Cardiac muscle cell (in vitro differentiated cells and primary cell): Measurements from ENCODE around the gene RAPGEF4. TPM values are rescaled to one million over a fixed set of nuclear protein-coding genes. Genes with fewer than 3 reads are reported as not detected.

Source experiments
- DNase-seq, 2 donors: peaks; one replicate each; pipeline versions ENCODE4 v3.0.0 to v3.0.0-alpha.2; 2010 to 2017; ENCODE audit warnings: low read depth in 1 of 2, low spot score in 1 of 2
- H3K27ac ChIP-seq: fragments of 200-600 bp; sonication (generic); 2 replicates; pipeline ENCODE4 v1.5.1; 2016
- H3K27me3 ChIP-seq: fragments of 200-600 bp; sonication (generic); 2 replicates; pipeline ENCODE4 v1.6.0; 2016; ENCODE audit warnings: control low read depth
- H3K36me3 ChIP-seq: fragments of 200-600 bp; sonication (generic); 2 replicates; pipeline ENCODE4 v1.5.1; 2016; ENCODE audit warnings: control low read depth
- H3K4me1 ChIP-seq: fragments of 200-600 bp; sonication (generic); 2 replicates; pipeline ENCODE4 v1.8.1; 2017; ENCODE audit warnings: low read depth, mild to moderate bottlenecking, mixed run types
- H3K4me3 ChIP-seq: fragments of 200-600 bp; sonication (generic); 2 replicates; pipeline ENCODE4 v1.5.1; 2016; ENCODE audit warnings: mild to moderate bottlenecking
- H3K9me3 ChIP-seq: fragments of 200-600 bp; sonication (generic); 2 replicates; pipeline ENCODE4 v1.5.1; 2017; ENCODE audit warnings: low read depth, mild to moderate bottlenecking, control low read depth
- polyA plus RNA-seq: library from polyadenylated mRNA; unstranded; fragments of >200 nt; fragmentation: Nextera tagmentation; extraction: Ambion mirVana; gene quantifications from 2 replicates; pipeline ENCODE4 v1.2.1, GENCODE V29; 2016
- total RNA-seq: library from RNA; depleted of rRNA; stranded (reverse); fragments of >200 nt; gene quantifications from 2 replicates; pipeline ENCODE4 v1.2.3, GENCODE V29; 2016
- TF ChIP-seq, protein P1 (sequence below): IDR thresholded peaks from 2 replicates; pipeline ENCODE4 v1.5.1; 2012; ENCODE audit warnings: low read depth, mild to moderate bottlenecking, low read length

Gene RAPGEF4
- total and polyA plus RNA-seq, 2 experiments from 2014 or later, result 5.3 to 21.2 TPM

DNA sequence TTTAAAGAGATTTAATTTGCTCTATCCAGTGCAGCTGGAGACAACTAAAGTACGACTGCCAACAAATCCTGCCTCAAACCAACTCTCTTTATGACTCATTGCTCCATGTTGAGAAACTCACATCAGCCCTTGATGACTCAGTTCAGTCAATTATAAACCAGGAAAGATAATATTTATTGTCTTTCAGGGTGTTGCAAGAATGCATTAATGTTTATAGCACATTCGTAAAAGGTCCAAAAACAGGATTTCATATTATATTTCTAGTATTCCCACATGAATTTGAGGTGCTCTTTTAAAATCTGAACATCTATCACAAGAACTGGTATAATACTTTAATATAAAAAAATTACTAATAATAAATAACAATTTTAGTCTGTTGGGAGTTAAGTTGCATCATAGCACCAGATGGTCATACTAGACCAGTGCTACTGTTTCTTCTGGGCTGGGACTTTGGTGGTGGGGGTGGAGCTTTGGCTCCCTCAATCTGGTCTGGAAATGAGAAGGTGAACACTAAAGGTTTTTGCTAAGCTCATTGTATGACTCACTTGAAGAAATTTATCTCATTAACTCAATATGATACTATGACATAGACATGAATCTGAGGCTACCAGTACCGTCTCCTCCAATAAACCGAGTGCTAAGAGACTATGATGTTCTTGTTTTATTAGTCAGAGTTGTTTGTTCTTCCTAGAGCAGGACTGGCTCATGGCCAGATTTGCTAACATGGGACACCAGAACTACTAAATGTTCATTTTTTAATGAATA, 313.4 kb downstream of the RAPGEF4 start:
- Histone ChIP-seq H3K27me3 (no peaks in the 10 kb centered on the region), H3K4me3 (no peak overlapping the region), H3K9me3 (no peaks in the 10 kb centered on the region), H3K36me3 (no peaks in the 10 kb centered on the region), H3K4me1 (peaks cover 31% of the 10 kb centered on the region), H3K27ac (no peak overlapping the region)
- TF ChIP-seq, protein P1, sequence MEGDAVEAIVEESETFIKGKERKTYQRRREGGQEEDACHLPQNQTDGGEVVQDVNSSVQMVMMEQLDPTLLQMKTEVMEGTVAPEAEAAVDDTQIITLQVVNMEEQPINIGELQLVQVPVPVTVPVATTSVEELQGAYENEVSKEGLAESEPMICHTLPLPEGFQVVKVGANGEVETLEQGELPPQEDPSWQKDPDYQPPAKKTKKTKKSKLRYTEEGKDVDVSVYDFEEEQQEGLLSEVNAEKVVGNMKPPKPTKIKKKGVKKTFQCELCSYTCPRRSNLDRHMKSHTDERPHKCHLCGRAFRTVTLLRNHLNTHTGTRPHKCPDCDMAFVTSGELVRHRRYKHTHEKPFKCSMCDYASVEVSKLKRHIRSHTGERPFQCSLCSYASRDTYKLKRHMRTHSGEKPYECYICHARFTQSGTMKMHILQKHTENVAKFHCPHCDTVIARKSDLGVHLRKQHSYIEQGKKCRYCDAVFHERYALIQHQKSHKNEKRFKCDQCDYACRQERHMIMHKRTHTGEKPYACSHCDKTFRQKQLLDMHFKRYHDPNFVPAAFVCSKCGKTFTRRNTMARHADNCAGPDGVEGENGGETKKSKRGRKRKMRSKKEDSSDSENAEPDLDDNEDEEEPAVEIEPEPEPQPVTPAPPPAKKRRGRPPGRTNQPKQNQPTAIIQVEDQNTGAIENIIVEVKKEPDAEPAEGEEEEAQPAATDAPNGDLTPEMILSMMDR, result no peak
- DNase-seq, result peak in 1 of 2 donors; percentile 97

DNA sequence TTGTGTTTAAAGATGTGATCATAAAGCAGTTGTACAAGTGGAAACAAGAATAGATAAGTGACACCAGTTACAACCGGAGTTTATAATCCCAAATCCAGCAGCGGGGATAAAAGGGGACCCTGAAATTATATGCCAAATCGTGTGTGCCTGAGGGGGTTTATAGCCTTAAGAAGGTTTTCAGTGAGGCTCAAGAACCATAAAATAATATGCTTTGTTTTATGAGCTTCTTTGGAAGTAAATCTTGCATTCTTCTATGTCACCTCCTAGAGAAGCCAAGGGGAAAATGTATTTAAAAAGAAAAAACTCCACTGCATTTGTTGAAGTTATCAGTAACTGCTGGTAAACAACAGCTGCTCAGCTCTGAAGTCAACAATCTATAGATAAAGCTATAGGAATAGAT, 314.2 kb downstream of the RAPGEF4 start:
- Histone ChIP-seq H3K4me1 (peaks cover 31% of the 10 kb centered on the region), H3K36me3 (no peaks in the 10 kb centered on the region), H3K27me3 (no peaks in the 10 kb centered on the region), H3K27ac (no peak overlapping the region), H3K9me3 (no peaks in the 10 kb centered on the region), H3K4me3 (no peak overlapping the region)
- TF ChIP-seq, protein P1, result no peak
- DNase-seq, result no peak

DNA sequence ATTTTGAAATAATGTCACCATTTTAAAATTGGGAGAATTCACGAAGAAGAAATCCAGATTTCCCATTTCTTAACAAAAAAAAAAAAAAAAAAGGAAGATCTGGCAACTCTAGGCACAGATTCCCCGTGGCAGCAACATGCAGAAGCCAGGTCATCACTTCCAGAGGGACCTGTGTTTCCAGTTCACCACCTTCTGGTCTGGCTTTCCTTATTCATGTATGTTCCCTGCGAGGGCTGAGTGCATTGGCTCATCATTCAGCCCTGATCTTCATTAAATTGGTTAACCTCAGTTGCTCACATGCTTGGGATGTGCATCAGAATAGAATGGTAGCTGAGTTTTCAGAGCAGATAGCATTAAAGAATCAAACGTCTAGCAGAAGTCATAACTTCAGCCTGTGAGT, 315.0 kb downstream of the RAPGEF4 start:
- H3K4me1 ChIP-seq, result peaks cover 26% of the 10 kb centered on the region
- TF ChIP-seq, protein P1, result no peak

DNA sequence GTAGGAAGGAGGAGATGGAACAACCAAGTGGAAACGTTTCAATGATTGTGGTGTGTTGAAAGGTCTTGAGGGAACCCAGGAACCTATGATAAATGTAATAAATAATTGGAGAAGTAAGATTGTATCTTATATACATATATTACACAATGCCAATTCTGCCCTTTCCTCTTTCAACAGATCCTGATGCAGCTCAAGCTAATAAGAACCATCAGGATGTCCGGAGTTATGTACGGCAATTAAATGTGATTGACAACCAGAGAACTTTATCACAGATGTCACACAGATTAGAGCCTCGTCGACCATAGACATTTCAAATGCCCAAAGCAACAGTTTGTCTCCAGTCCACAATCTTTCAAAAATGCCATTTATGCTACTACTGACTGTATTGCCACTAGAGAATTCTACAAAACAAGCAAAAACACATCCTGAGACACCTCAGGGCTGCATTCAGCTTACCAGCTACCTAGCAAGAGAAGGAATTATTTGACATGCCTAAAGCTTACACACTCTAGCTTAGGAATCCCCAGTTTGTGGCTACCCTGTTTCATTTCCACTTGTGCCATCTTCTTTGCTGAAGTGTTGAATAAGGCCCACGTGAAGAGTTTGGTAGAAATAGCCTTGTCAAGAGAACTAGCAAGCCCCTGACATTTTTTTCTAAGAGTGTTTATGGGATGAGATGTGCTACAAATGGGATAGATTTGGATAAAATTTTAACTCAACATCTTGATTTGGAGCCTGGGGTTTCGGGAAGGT, 316.0 kb downstream of the RAPGEF4 start:
- Histone ChIP-seq H3K36me3 (no peaks in the 10 kb centered on the region), H3K4me3 (no peak overlapping the region), H3K9me3 (no peaks in the 10 kb centered on the region), H3K27me3 (no peaks in the 10 kb centered on the region), H3K4me1 (peaks cover 18% of the 10 kb centered on the region), H3K27ac (no peak overlapping the region)
- TF ChIP-seq, protein P1, result no peak
- DNase-seq, result no peak

More for the DNA sequence above, 315.0 kb downstream of the RAPGEF4 start:
- Histone ChIP-seq H3K27me3 (no peaks in the 10 kb centered on the region), H3K9me3 (no peaks in the 10 kb centered on the region), H3K4me3 (no peak overlapping the region), H3K27ac (no peak overlapping the region), H3K36me3 (no peaks in the 10 kb centered on the region)
- no peak for DNase-seq

DNA sequence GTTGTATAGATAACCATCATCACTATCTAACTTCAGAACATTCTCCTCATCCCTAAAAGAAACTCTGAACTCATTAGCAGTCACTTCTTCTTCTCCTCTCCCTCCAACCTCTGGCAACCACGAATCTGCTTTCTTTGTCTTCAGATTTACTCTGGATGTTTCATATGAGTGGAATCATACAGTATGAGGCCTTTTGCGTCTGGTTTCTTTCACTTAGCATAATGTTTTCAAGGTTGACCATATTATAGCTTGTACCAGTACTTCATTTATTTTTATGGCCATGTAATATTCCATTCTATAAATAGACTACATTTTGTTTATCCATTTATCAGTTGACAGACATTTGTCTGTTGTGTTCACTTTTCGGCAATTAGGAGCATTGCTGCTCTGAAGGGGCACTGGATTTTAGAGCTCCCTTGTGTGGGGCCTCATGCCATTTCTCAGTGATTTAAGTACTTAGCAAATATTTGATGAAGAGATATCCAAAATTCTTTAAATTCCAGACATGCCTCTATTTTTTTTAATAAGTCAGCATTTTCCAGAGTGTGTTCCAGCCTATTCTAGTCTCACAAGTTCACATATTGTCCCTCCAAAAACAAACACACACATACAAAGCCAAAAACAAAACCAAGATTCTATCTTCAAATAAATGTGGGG, 317.5 kb downstream of the RAPGEF4 start:
- TF ChIP-seq, protein P1, result no peak
- H3K27me3 ChIP-seq, result no peaks in the 10 kb centered on the region
- no peak overlapping the region for H3K4me3 ChIP-seq
- peaks cover 11% of the 10 kb centered on the region for H3K4me1 ChIP-seq
- no peak overlapping the region for H3K27ac ChIP-seq
- no peak for DNase-seq
- no peaks in the 10 kb centered on the region for H3K36me3 ChIP-seq
- H3K9me3 ChIP-seq, result no peaks in the 10 kb centered on the region
